ENCODE results near the gene BBS5. TPM values are rescaled to one million over a fixed set of nuclear protein-coding genes. Genes with fewer than 3 reads are reported as not detected.

Gene BBS5
- total and polyA plus RNA-seq, 4 donors = 1.3 to 12.6 (median 9.0) TPM

GRCh38 chr2:169478339-169478738 is 955 bp upstream of the BBS5 start:
- Histone ChIP-seq H3K27ac (ENCODE audit: low read depth in 1 of 2, low read length in 2 of 2) (no peak overlapping the region), H3K36me3 (ENCODE audit: control insufficient read depth in 1 of 2, insufficient read depth in 2 of 2, low read length in 1 of 2) (no peaks in the 10 kb centered on the region), H3K27me3 (ENCODE audit: control insufficient read depth in 1 of 2, insufficient read depth in 2 of 2, low read length in 1 of 2) (no peaks in the 10 kb centered on the region), H3K4me1 (ENCODE audit: control insufficient read depth in 1 of 2, insufficient read depth in 2 of 2, low read length in 2 of 2) (no peaks in the 10 kb centered on the region), H3K4me3 (ENCODE audit: low read length in 2 of 2) (no peak overlapping the region), H3K9me3 (ENCODE audit: control insufficient read depth, low read length) (no peaks in the 10 kb centered on the region)
- 56 to 61% methylated on average over 3 of the region's 3 CpGs for WGBS, 2 donors
- intact Hi-C loops (cut with DNase I) = no loop called here
- DNase-seq = peak in 1 of 2 donors; percentile 62
- no peak for ATAC-seq (ENCODE audit: low FRiP score)

- Histone ChIP-seq H3K27me3 (ENCODE audit: control insufficient read depth in 1 of 2, insufficient read depth in 2 of 2, low read length in 1 of 2) (no peaks in the 10 kb centered on the region), H3K27ac (ENCODE audit: low read depth in 1 of 2, low read length in 2 of 2) (no peak overlapping the region), H3K9me3 (ENCODE audit: control insufficient read depth, low read length) (no peaks in the 10 kb centered on the region), H3K4me3 (ENCODE audit: low read length in 2 of 2) (peak overlapping the region in 1 of 2 donors; percentile 79), H3K36me3 (ENCODE audit: control insufficient read depth in 1 of 2, insufficient read depth in 2 of 2, low read length in 1 of 2) (peaks cover 0 to 2% of the 10 kb centered on the region in 2 donors), H3K4me1 (ENCODE audit: control insufficient read depth in 1 of 2, insufficient read depth in 2 of 2, low read length in 2 of 2) (no peaks in the 10 kb centered on the region)
- 72 to 76% methylated on average over 14 of the region's 14 CpGs for WGBS, 2 donors
- DNase-seq (peak in 1 of 2 donors; percentile 47), ATAC-seq (ENCODE audit: low FRiP score) (no peak)
- intact Hi-C loops (cut with DNase I) = no loop called here
Observed at GRCh38 chr2:169478745-169479256, 493 bp upstream of the BBS5 start.

GRCh38 chr2:169480079-169480465 is 778 bp downstream of the BBS5 start:
- peaks cover 0 to 2% of the 10 kb centered on the region in 2 donors for H3K36me3 ChIP-seq (ENCODE audit: control insufficient read depth in 1 of 2, insufficient read depth in 2 of 2, low read length in 1 of 2)
- H3K9me3 ChIP-seq (ENCODE audit: control insufficient read depth, low read length) = no peaks in the 10 kb centered on the region
- WGBS, 2 donors = 15 to 19% methylated on average over 9 of the region's 9 CpGs
- ATAC-seq (ENCODE audit: low FRiP score) = no peak
- H3K27ac ChIP-seq (ENCODE audit: low read depth in 1 of 2, low read length in 2 of 2) = no peak overlapping the region
- H3K27me3 ChIP-seq (ENCODE audit: control insufficient read depth in 1 of 2, insufficient read depth in 2 of 2, low read length in 1 of 2) = no peaks in the 10 kb centered on the region
- peak overlapping the region; percentile 33 to 79 for H3K4me3 ChIP-seq (ENCODE audit: low read length in 2 of 2)
- intact Hi-C loops (cut with DNase I) = no loop called here
- no peak for DNase-seq
- H3K4me1 ChIP-seq (ENCODE audit: control insufficient read depth in 1 of 2, insufficient read depth in 2 of 2, low read length in 2 of 2) = no peaks in the 10 kb centered on the region

GRCh38 chr2:169485650-169486138 is 6.4 kb downstream of the BBS5 start:
- Histone ChIP-seq H3K4me1 (ENCODE audit: control insufficient read depth in 1 of 2, insufficient read depth in 2 of 2, low read length in 2 of 2) (no peaks in the 10 kb centered on the region), H3K36me3 (ENCODE audit: control insufficient read depth in 1 of 2, insufficient read depth in 2 of 2, low read length in 1 of 2) (peaks cover 0 to 2% of the 10 kb centered on the region in 2 donors), H3K4me3 (ENCODE audit: low read length in 2 of 2) (no peak overlapping the region), H3K9me3 (ENCODE audit: control insufficient read depth, low read length) (no peaks in the 10 kb centered on the region), H3K27me3 (ENCODE audit: control insufficient read depth in 1 of 2, insufficient read depth in 2 of 2, low read length in 1 of 2) (no peaks in the 10 kb centered on the region), H3K27ac (ENCODE audit: low read depth in 1 of 2, low read length in 2 of 2) (no peak overlapping the region)
- WGBS, 2 donors = 82 to 90% methylated on average over 1 of the region's 1 CpG
- intact Hi-C loops (cut with DNase I) = no loop called here
- no peak for ATAC-seq (ENCODE audit: low FRiP score)
- no peak for DNase-seq

- peaks cover 0 to 2% of the 10 kb centered on the region in 2 donors for H3K36me3 ChIP-seq (ENCODE audit: control insufficient read depth in 1 of 2, insufficient read depth in 2 of 2, low read length in 1 of 2)
- no peak for ATAC-seq (ENCODE audit: low FRiP score)
- intact Hi-C loops (cut with DNase I) = no loop called here
Observed at GRCh38 chr2:169486487-169486886, 7.2 kb downstream of the BBS5 start.

GRCh38 chr2:169490834-169491233 is 11.5 kb downstream of the BBS5 start:
- intact Hi-C loops (cut with DNase I) = no loop called here
- Histone ChIP-seq H3K9me3 (ENCODE audit: control insufficient read depth, low read length) (no peaks in the 10 kb centered on the region), H3K27me3 (ENCODE audit: control insufficient read depth in 1 of 2, insufficient read depth in 2 of 2, low read length in 1 of 2) (no peaks in the 10 kb centered on the region), H3K36me3 (ENCODE audit: control insufficient read depth in 1 of 2, insufficient read depth in 2 of 2, low read length in 1 of 2) (no peaks in the 10 kb centered on the region), H3K27ac (ENCODE audit: low read depth in 1 of 2, low read length in 2 of 2) (no peak overlapping the region), H3K4me3 (ENCODE audit: low read length in 2 of 2) (no peak overlapping the region), H3K4me1 (ENCODE audit: control insufficient read depth in 1 of 2, insufficient read depth in 2 of 2, low read length in 2 of 2) (no peaks in the 10 kb centered on the region)
- DNase-seq (no peak), ATAC-seq (ENCODE audit: low FRiP score) (no peak)

More at GRCh38 chr2:169486487-169486886, 7.2 kb downstream of the BBS5 start:
- Histone ChIP-seq H3K27ac (ENCODE audit: low read depth in 1 of 2, low read length in 2 of 2) (no peak overlapping the region), H3K4me3 (ENCODE audit: low read length in 2 of 2) (no peak overlapping the region), H3K9me3 (ENCODE audit: control insufficient read depth, low read length) (no peaks in the 10 kb centered on the region), H3K4me1 (ENCODE audit: control insufficient read depth in 1 of 2, insufficient read depth in 2 of 2, low read length in 2 of 2) (no peaks in the 10 kb centered on the region), H3K27me3 (ENCODE audit: control insufficient read depth in 1 of 2, insufficient read depth in 2 of 2, low read length in 1 of 2) (no peaks in the 10 kb centered on the region)
- DNase-seq = no peak

GRCh38 chr2:169491378-169491777 is 12.1 kb downstream of the BBS5 start:
- H3K4me3 ChIP-seq (ENCODE audit: low read length in 2 of 2) = no peak overlapping the region
- ATAC-seq (ENCODE audit: low FRiP score) = no peak
- no peaks in the 10 kb centered on the region for H3K27me3 ChIP-seq (ENCODE audit: control insufficient read depth in 1 of 2, insufficient read depth in 2 of 2, low read length in 1 of 2)
- no peaks in the 10 kb centered on the region for H3K9me3 ChIP-seq (ENCODE audit: control insufficient read depth, low read length)
- intact Hi-C loops (cut with DNase I) = no loop called here
- no peaks in the 10 kb centered on the region for H3K4me1 ChIP-seq (ENCODE audit: control insufficient read depth in 1 of 2, insufficient read depth in 2 of 2, low read length in 2 of 2)
- H3K36me3 ChIP-seq (ENCODE audit: control insufficient read depth in 1 of 2, insufficient read depth in 2 of 2, low read length in 1 of 2) = no peaks in the 10 kb centered on the region
- DNase-seq = no peak
- no peak overlapping the region for H3K27ac ChIP-seq (ENCODE audit: low read depth in 1 of 2, low read length in 2 of 2)

GRCh38 chr2:169493360-169493759 is 14.1 kb downstream of the BBS5 start:
- no peaks in the 10 kb centered on the region for H3K4me1 ChIP-seq (ENCODE audit: control insufficient read depth in 1 of 2, insufficient read depth in 2 of 2, low read length in 2 of 2)
- no peaks in the 10 kb centered on the region for H3K9me3 ChIP-seq (ENCODE audit: control insufficient read depth, low read length)
- ATAC-seq (ENCODE audit: low FRiP score) (no peak), DNase-seq (no peak)
- H3K4me3 ChIP-seq (ENCODE audit: low read length in 2 of 2) = no peak overlapping the region
- intact Hi-C loops (cut with DNase I) = no loop called here
- WGBS, 2 donors = 91 to 93% methylated on average over 2 of the region's 2 CpGs
- no peaks in the 10 kb centered on the region for H3K27me3 ChIP-seq (ENCODE audit: control insufficient read depth in 1 of 2, insufficient read depth in 2 of 2, low read length in 1 of 2)
- H3K27ac ChIP-seq (ENCODE audit: low read depth in 1 of 2, low read length in 2 of 2) = no peak overlapping the region
- peaks cover 0 to 1% of the 10 kb centered on the region in 2 donors for H3K36me3 ChIP-seq (ENCODE audit: control insufficient read depth in 1 of 2, insufficient read depth in 2 of 2, low read length in 1 of 2)

GRCh38 chr2:169495310-169495928 is 16.1 kb downstream of the BBS5 start:
- DNase-seq (no peak), ATAC-seq (ENCODE audit: low FRiP score) (no peak)
- intact Hi-C loops (cut with DNase I) = no loop called here
- H3K9me3 ChIP-seq (ENCODE audit: control insufficient read depth, low read length) = no peaks in the 10 kb centered on the region
- no peaks in the 10 kb centered on the region for H3K27me3 ChIP-seq (ENCODE audit: control insufficient read depth in 1 of 2, insufficient read depth in 2 of 2, low read length in 1 of 2)
- H3K27ac ChIP-seq (ENCODE audit: low read depth in 1 of 2, low read length in 2 of 2) = no peak overlapping the region
- H3K36me3 ChIP-seq (ENCODE audit: control insufficient read depth in 1 of 2, insufficient read depth in 2 of 2, low read length in 1 of 2) = peaks cover 0 to 8% of the 10 kb centered on the region in 2 donors
- no peaks in the 10 kb centered on the region for H3K4me1 ChIP-seq (ENCODE audit: control insufficient read depth in 1 of 2, insufficient read depth in 2 of 2, low read length in 2 of 2)
- WGBS, 2 donors = 95 to 97% methylated on average over 5 of the region's 5 CpGs
- H3K4me3 ChIP-seq (ENCODE audit: low read length in 2 of 2) = no peak overlapping the region
